ENCODE measurements around the gene WDR45B. TPM values are rescaled to one million over a fixed set of nuclear protein-coding genes. Genes with fewer than 3 reads are reported as not detected.
A peak's percentile ranks its signal among the peaks of the same experiment; 100 is the strongest.

WDR45B gene
- total RNA-seq, 2 experiments from 2014 or later: 74.1 to 74.8 TPM

- DNase-seq (peak; percentile 58), ATAC-seq (peak; percentile 89)
- ChIA-PET POLR2A (interaction anchor here (0.7 kb wide), 1 partner anchor 69 kb away, joined by 3 read pairs; no protein-coding TSS in a partner anchor), CTCF (interaction anchor here (0.6 to 1.2 kb wide), 3 partner anchors 9 to 21 kb away, joined by 3 to 6 read pairs (median 5); no protein-coding TSS in a partner anchor)
- Mint-ChIP-seq H3K9me3 (ENCODE audit: low read depth) (no peaks in the 10 kb centered on the region), H3K4me1 (peaks cover 10% of the 10 kb centered on the region), H3K4me3 (no peak overlapping the region), H3K27me3 (no peaks in the 10 kb centered on the region), H3K36me3 (ENCODE audit: low read depth) (peaks cover 45% of the 10 kb centered on the region), H3K27ac (no peak overlapping the region)
- intact Hi-C loops (cut with DNase I, micrococcal nuclease): no loop called here
Observed at GRCh38 chr17:82603981-82604448, 44.2 kb downstream of the WDR45B start.

GRCh38 chr17:82602986-82603710 lies 45.1 kb downstream of the WDR45B start:
- H3K4me1 Mint-ChIP-seq: peaks cover 10% of the 10 kb centered on the region
- no peak overlapping the region for H3K27ac Mint-ChIP-seq
- DNase-seq (no peak), ATAC-seq (no peak)
- ChIA-PET CTCF (interaction anchor here (0.6 to 1.2 kb wide), 3 partner anchors 19 to 258 kb away, joined by 3 to 6 read pairs (median 3); no protein-coding TSS in a partner anchor), POLR2A (no interaction called here)
- H3K9me3 Mint-ChIP-seq (ENCODE audit: low read depth): no peaks in the 10 kb centered on the region
- no peak overlapping the region for H3K4me3 Mint-ChIP-seq
- intact Hi-C loops (cut with DNase I, micrococcal nuclease): no loop called here
- H3K36me3 Mint-ChIP-seq (ENCODE audit: low read depth): peaks cover 42% of the 10 kb centered on the region
- no peaks in the 10 kb centered on the region for H3K27me3 Mint-ChIP-seq

GRCh38 chr17:82602487-82602886 lies 45.8 kb downstream of the WDR45B start:
- Mint-ChIP-seq H3K36me3 (ENCODE audit: low read depth) (peaks cover 44% of the 10 kb centered on the region), H3K27ac (no peak overlapping the region), H3K27me3 (no peaks in the 10 kb centered on the region), H3K4me3 (no peak overlapping the region), H3K9me3 (ENCODE audit: low read depth) (no peaks in the 10 kb centered on the region), H3K4me1 (peaks cover 10% of the 10 kb centered on the region)
- ATAC-seq (no peak), DNase-seq (no peak)
- intact Hi-C loops (cut with DNase I, micrococcal nuclease): no loop called here
- CTCF ChIA-PET: no interaction called here
- POLR2A ChIA-PET: no interaction called here

GRCh38 chr17:82601447-82602000 lies 46.7 kb downstream of the WDR45B start:
- Mint-ChIP-seq H3K4me3 (no peak overlapping the region), H3K4me1 (peaks cover 10% of the 10 kb centered on the region), H3K27ac (no peak overlapping the region), H3K36me3 (ENCODE audit: low read depth) (peaks cover 44% of the 10 kb centered on the region), H3K9me3 (ENCODE audit: low read depth) (no peaks in the 10 kb centered on the region), H3K27me3 (no peaks in the 10 kb centered on the region)
- ATAC-seq (no peak), DNase-seq (no peak)
- intact Hi-C loops (cut with DNase I, micrococcal nuclease): no loop called here
- ChIA-PET POLR2A (no interaction called here), CTCF (no interaction called here)

GRCh38 chr17:82600731-82601446 lies 47.4 kb downstream of the WDR45B start:
- intact Hi-C loops (cut with DNase I, micrococcal nuclease): no loop called here
- POLR2A ChIA-PET: no interaction called here
- no peaks in the 10 kb centered on the region for H3K27me3 Mint-ChIP-seq
- H3K4me1 Mint-ChIP-seq: peaks cover 10% of the 10 kb centered on the region
- CTCF ChIA-PET: no interaction called here
- DNase-seq (no peak), ATAC-seq (no peak)
- H3K27ac Mint-ChIP-seq: no peak overlapping the region
- H3K9me3 Mint-ChIP-seq (ENCODE audit: low read depth): no peaks in the 10 kb centered on the region
- H3K4me3 Mint-ChIP-seq: no peak overlapping the region
- H3K36me3 Mint-ChIP-seq (ENCODE audit: low read depth): peaks cover 48% of the 10 kb centered on the region

- peaks cover 12% of the 10 kb centered on the region for H3K4me1 Mint-ChIP-seq
- peaks cover 45% of the 10 kb centered on the region for H3K36me3 Mint-ChIP-seq (ENCODE audit: low read depth)
- DNase-seq (no peak), ATAC-seq (no peak)
- ChIA-PET POLR2A (no interaction called here), CTCF (no interaction called here)
- no peak overlapping the region for H3K4me3 Mint-ChIP-seq
- no peaks in the 10 kb centered on the region for H3K27me3 Mint-ChIP-seq
- H3K27ac Mint-ChIP-seq: no peak overlapping the region
- H3K9me3 Mint-ChIP-seq (ENCODE audit: low read depth): no peaks in the 10 kb centered on the region
- intact Hi-C loops (cut with DNase I, micrococcal nuclease): no loop called here
Observed at GRCh38 chr17:82599674-82600661, 48.3 kb downstream of the WDR45B start.

- Mint-ChIP-seq H3K27me3 (no peaks in the 10 kb centered on the region), H3K4me1 (peaks cover 18% of the 10 kb centered on the region), H3K36me3 (ENCODE audit: low read depth) (peaks cover 43% of the 10 kb centered on the region), H3K4me3 (no peak overlapping the region), H3K27ac (no peak overlapping the region), H3K9me3 (ENCODE audit: low read depth) (no peaks in the 10 kb centered on the region)
- DNase-seq (no peak), ATAC-seq (peak; percentile 40)
- CTCF ChIA-PET: no interaction called here
- intact Hi-C loops (cut with DNase I, micrococcal nuclease): no loop called here
- POLR2A ChIA-PET: no interaction called here
Observed at GRCh38 chr17:82598256-82599119, 49.8 kb downstream of the WDR45B start.

GRCh38 chr17:82596837-82597672 lies 51.2 kb downstream of the WDR45B start:
- ChIA-PET POLR2A (no interaction called here), CTCF (no interaction called here)
- Mint-ChIP-seq H3K4me3 (no peak overlapping the region), H3K9me3 (ENCODE audit: low read depth) (no peaks in the 10 kb centered on the region), H3K27me3 (no peaks in the 10 kb centered on the region), H3K27ac (no peak overlapping the region), H3K4me1 (peaks cover 31% of the 10 kb centered on the region), H3K36me3 (ENCODE audit: low read depth) (peaks cover 39% of the 10 kb centered on the region)
- ATAC-seq: no peak
- DNase-seq: no peak
- intact Hi-C loops (cut with DNase I, micrococcal nuclease): no loop called here

- H3K4me1 Mint-ChIP-seq: peaks cover 37% of the 10 kb centered on the region
- no peaks in the 10 kb centered on the region for H3K27me3 Mint-ChIP-seq
- H3K27ac Mint-ChIP-seq: no peak overlapping the region
- no peak for ATAC-seq
- intact Hi-C loops (cut with DNase I, micrococcal nuclease): no loop called here
- no peak overlapping the region for H3K4me3 Mint-ChIP-seq
- peaks cover 34% of the 10 kb centered on the region for H3K36me3 Mint-ChIP-seq (ENCODE audit: low read depth)
- CTCF ChIA-PET: no interaction called here
- no peak for DNase-seq
- no peaks in the 10 kb centered on the region for H3K9me3 Mint-ChIP-seq (ENCODE audit: low read depth)
- POLR2A ChIA-PET: no interaction called here
Observed at GRCh38 chr17:82596296-82596695, 51.9 kb downstream of the WDR45B start.

GRCh38 chr17:82595893-82596292 lies 52.4 kb downstream of the WDR45B start:
- Mint-ChIP-seq H3K4me1 (peaks cover 37% of the 10 kb centered on the region), H3K27me3 (no peaks in the 10 kb centered on the region), H3K36me3 (ENCODE audit: low read depth) (peaks cover 30% of the 10 kb centered on the region), H3K27ac (no peak overlapping the region), H3K4me3 (no peak overlapping the region), H3K9me3 (ENCODE audit: low read depth) (no peaks in the 10 kb centered on the region)
- ChIA-PET CTCF (no interaction called here), POLR2A (no interaction called here)
- intact Hi-C loops (cut with DNase I, micrococcal nuclease): no loop called here
- DNase-seq (no peak), ATAC-seq (no peak)

Data from activated CD4-positive, alpha-beta T cell treated with anti-CD3 and anti-CD28 coated beads for 36 hours (primary cell).